PC-9 (cell line): Measurements from ENCODE around the gene CDHR2.

Source experiments
- CTCF ChIP-seq: fragments of 200-600 bp; sonication (generic); conservative IDR thresholded peaks from 2 replicates; pipeline ENCODE4 v1.6.1; 2017; ENCODE audit warnings: mixed run types, antibody characterized with exemption, mild to moderate bottlenecking, moderate library complexity
- EZH2 ChIP-seq: fragments of 200-600 bp; sonication (generic); IDR thresholded peaks from 2 replicates; pipeline ENCODE4 v1.8.0; 2017; ENCODE audit warnings: antibody characterized with exemption, low read depth

GRCh38 chr5:176625512-176625911, 76.4 kb downstream of the CDHR2 start:
- TF ChIP-seq EZH2: no peak
- no peak for TF ChIP-seq CTCF
